K562 (cell line): Measurements from ENCODE around the gene TSGA10. TPM values are rescaled to one million over a fixed set of nuclear protein-coding genes. Genes with fewer than 3 reads are reported as not detected.

ENCODE experiments used
- GATAD2A ChIP-seq: fragments of 450-650 bp; IDR thresholded peaks from 2 replicates; pipeline ENCODE4 v1.6.1; 2017
- GATAD2B ChIP-seq: fragments of 450-650 bp; IDR thresholded peaks from 2 replicates; pipeline ENCODE4 v1.6.1; 2017; ENCODE audit warnings: mild to moderate bottlenecking, borderline replicate concordance
- ILK ChIP-seq: fragments of 450-650 bp; IDR thresholded peaks from 2 replicates; pipeline ENCODE4 v1.6.1; 2016; ENCODE audit warnings: missing genetic modification characterization, low read depth, mild to moderate bottlenecking, missing compliant biosample characterization, moderate library complexity, borderline replicate concordance
- NRF1 ChIP-seq, 2 experiments: fragments of 450-650 bp; IDR thresholded peaks in 1 of 2; conservative IDR thresholded peaks in 1 of 2; 2 replicates each; pipeline ENCODE4 v1.6.1; 2014; ENCODE audit warnings: mild to moderate bottlenecking in 2 of 2
- RFX7 ChIP-seq: fragments of 250-450 bp; sonication (Bioruptor Pico); IDR thresholded peaks from 2 replicates; pipeline ENCODE4 v1.5.1; 2021; ENCODE audit warnings: mild to moderate bottlenecking
- WHSC1 ChIP-seq: IDR thresholded peaks from one replicate; pipeline ENCODE4 v1.6.1; 2012; ENCODE audit warnings: low read length, control low read depth, inconsistent platforms
- ZNF239 ChIP-seq: fragments of 250-450 bp; sonication (Bioruptor Pico); IDR thresholded peaks from 2 replicates; pipeline ENCODE4 v1.4.0; 2020; ENCODE audit warnings: mild to moderate bottlenecking
- ZNF431 ChIP-seq: sonication (generic); formaldehyde crosslinking; IDR thresholded peaks from 2 replicates; pipeline ENCODE4 v1.8.0; 2022; ENCODE audit warnings: mild to moderate bottlenecking, missing genetic modification reagents
- ZNF444 ChIP-seq: fragments of 250-450 bp; sonication (Bioruptor Pico); IDR thresholded peaks from 2 replicates; pipeline ENCODE4 v1.4.0; 2020; ENCODE audit warnings: mild to moderate bottlenecking, moderate library complexity
- ZNF717 ChIP-seq: fragments of 250-450 bp; sonication (Bioruptor Pico); IDR thresholded peaks from 2 replicates; pipeline ENCODE4 v1.5.0; 2021
- ZNF778 ChIP-seq: fragments of 450-650 bp; formaldehyde crosslinking; IDR thresholded peaks from 2 replicates; pipeline ENCODE4 v1.4.0; 2020; ENCODE audit warnings: mild to moderate bottlenecking, moderate library complexity
- polyA plus RNA-seq, 8 experiments: library from polyadenylated mRNA; depleted of rRNA in 4 of 8; stranded (reverse) in 5 of 8; unstranded in 3 of 8; fragments of >200 nt; fragmentation: Nextera tagmentation in 2 of 8; fragmentation: Illumina TruSeq in 1 of 8; extraction: Ambion mirVana in 2 of 8; extraction: Trizol in 1 of 8; gene quantifications; 2 replicates each; pipeline versions ENCODE4 v1.2.1 to v1.2.3, GENCODE V29; 2011 to 2014; ENCODE audit warnings: inconsistent platforms in 1 of 8, missing spikeins in 1 of 8
- total RNA-seq, 7 experiments: library from RNA; depleted of rRNA in 6 of 7; stranded (reverse); fragments of >200 nt in 6 of 7; fragmentation: Illumina TruSeq in 2 of 7; extraction: Trizol in 2 of 7; gene quantifications; 2 replicates each; pipeline versions ENCODE4 v1.2.1 to v1.2.3, GENCODE V29; 2011 to 2021; ENCODE audit warnings: low replicate concordance in 1 of 7
- TF ChIP-seq, protein P1 (sequence below): fragments of 450-650 bp; IDR thresholded peaks from 2 replicates; pipeline ENCODE4 v1.6.1; 2016; ENCODE audit warnings: mild to moderate bottlenecking, moderate library complexity
- TF ChIP-seq, protein P2 (sequence below): fragments of 450-650 bp; conservative IDR thresholded peaks from 2 replicates; pipeline ENCODE4 v1.6.1; 2016; ENCODE audit warnings: missing genetic modification characterization, low read depth, mild to moderate bottlenecking, missing compliant biosample characterization, moderate library complexity

The TSGA10 gene
- total and polyA plus RNA-seq, 9 of the 15 experiments (the other 6 are each of a cell fraction or from before 2014, with no cell fraction given): 2.1 to 11.3 (median 3.2) TPM

DNA sequence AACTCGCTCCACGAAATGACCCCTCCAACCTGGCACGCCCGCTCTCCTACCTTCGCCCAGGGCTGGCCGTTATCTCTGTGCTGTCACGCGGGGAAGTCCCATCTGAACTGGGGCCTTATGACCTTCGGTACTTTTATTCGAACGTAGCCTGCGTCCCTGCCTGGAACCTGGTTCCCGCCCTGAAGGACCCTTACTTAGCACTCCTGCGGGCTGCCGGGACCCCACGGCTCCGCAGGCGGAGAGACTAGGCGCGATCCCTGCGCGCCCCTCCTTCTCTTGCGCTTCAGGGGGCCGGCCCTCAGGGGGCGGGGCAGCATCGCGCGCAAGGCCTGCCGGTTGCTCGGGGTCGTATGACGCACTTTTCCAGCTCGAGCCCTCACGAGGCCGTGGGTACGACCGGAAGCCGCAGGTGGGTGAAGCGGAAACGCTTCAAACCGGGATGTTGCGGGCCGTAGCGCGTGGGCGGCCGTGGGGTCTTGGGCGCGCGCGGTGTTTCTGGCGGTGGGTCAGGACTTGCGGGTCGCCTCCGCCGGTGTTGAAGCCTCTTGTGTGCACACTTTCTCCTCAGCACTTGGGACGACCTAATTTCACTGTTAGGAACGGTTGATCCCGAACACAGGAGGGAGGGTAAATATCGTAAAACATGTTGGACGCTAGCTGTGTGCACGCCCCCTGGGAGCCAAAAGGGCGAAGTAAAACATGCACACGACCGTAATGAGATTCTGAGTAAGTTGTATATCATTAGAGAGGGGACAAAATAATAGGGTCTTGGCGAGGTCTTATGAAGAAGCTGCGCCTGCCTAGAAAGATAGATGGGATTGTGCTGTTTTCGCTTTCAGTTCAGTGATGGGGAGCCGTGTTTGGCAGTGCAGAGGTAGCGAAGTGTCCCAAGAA lies at the start of gene TSGA10, which contains the start of gene LIPT1 (continued):
- TF ChIP-seq, protein P1, sequence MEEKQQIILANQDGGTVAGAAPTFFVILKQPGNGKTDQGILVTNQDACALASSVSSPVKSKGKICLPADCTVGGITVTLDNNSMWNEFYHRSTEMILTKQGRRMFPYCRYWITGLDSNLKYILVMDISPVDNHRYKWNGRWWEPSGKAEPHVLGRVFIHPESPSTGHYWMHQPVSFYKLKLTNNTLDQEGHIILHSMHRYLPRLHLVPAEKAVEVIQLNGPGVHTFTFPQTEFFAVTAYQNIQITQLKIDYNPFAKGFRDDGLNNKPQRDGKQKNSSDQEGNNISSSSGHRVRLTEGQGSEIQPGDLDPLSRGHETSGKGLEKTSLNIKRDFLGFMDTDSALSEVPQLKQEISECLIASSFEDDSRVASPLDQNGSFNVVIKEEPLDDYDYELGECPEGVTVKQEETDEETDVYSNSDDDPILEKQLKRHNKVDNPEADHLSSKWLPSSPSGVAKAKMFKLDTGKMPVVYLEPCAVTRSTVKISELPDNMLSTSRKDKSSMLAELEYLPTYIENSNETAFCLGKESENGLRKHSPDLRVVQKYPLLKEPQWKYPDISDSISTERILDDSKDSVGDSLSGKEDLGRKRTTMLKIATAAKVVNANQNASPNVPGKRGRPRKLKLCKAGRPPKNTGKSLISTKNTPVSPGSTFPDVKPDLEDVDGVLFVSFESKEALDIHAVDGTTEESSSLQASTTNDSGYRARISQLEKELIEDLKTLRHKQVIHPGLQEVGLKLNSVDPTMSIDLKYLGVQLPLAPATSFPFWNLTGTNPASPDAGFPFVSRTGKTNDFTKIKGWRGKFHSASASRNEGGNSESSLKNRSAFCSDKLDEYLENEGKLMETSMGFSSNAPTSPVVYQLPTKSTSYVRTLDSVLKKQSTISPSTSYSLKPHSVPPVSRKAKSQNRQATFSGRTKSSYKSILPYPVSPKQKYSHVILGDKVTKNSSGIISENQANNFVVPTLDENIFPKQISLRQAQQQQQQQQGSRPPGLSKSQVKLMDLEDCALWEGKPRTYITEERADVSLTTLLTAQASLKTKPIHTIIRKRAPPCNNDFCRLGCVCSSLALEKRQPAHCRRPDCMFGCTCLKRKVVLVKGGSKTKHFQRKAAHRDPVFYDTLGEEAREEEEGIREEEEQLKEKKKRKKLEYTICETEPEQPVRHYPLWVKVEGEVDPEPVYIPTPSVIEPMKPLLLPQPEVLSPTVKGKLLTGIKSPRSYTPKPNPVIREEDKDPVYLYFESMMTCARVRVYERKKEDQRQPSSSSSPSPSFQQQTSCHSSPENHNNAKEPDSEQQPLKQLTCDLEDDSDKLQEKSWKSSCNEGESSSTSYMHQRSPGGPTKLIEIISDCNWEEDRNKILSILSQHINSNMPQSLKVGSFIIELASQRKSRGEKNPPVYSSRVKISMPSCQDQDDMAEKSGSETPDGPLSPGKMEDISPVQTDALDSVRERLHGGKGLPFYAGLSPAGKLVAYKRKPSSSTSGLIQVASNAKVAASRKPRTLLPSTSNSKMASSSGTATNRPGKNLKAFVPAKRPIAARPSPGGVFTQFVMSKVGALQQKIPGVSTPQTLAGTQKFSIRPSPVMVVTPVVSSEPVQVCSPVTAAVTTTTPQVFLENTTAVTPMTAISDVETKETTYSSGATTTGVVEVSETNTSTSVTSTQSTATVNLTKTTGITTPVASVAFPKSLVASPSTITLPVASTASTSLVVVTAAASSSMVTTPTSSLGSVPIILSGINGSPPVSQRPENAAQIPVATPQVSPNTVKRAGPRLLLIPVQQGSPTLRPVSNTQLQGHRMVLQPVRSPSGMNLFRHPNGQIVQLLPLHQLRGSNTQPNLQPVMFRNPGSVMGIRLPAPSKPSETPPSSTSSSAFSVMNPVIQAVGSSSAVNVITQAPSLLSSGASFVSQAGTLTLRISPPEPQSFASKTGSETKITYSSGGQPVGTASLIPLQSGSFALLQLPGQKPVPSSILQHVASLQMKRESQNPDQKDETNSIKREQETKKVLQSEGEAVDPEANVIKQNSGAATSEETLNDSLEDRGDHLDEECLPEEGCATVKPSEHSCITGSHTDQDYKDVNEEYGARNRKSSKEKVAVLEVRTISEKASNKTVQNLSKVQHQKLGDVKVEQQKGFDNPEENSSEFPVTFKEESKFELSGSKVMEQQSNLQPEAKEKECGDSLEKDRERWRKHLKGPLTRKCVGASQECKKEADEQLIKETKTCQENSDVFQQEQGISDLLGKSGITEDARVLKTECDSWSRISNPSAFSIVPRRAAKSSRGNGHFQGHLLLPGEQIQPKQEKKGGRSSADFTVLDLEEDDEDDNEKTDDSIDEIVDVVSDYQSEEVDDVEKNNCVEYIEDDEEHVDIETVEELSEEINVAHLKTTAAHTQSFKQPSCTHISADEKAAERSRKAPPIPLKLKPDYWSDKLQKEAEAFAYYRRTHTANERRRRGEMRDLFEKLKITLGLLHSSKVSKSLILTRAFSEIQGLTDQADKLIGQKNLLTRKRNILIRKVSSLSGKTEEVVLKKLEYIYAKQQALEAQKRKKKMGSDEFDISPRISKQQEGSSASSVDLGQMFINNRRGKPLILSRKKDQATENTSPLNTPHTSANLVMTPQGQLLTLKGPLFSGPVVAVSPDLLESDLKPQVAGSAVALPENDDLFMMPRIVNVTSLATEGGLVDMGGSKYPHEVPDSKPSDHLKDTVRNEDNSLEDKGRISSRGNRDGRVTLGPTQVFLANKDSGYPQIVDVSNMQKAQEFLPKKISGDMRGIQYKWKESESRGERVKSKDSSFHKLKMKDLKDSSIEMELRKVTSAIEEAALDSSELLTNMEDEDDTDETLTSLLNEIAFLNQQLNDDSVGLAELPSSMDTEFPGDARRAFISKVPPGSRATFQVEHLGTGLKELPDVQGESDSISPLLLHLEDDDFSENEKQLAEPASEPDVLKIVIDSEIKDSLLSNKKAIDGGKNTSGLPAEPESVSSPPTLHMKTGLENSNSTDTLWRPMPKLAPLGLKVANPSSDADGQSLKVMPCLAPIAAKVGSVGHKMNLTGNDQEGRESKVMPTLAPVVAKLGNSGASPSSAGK: peak; percentile 89
- TF ChIP-seq ZNF444 (CRISPR knock-in tag): no peak; the same call in 1 of the 2 replicates
- no peak for TF ChIP-seq ZNF778 (CRISPR knock-in tag)
- TF ChIP-seq ZNF239 (CRISPR knock-in tag): no peak
- TF ChIP-seq GATAD2B: peak; percentile 50; the same call in 1 of the 2 replicates
- TF ChIP-seq, protein P2, sequence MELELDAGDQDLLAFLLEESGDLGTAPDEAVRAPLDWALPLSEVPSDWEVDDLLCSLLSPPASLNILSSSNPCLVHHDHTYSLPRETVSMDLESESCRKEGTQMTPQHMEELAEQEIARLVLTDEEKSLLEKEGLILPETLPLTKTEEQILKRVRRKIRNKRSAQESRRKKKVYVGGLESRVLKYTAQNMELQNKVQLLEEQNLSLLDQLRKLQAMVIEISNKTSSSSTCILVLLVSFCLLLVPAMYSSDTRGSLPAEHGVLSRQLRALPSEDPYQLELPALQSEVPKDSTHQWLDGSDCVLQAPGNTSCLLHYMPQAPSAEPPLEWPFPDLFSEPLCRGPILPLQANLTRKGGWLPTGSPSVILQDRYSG (tag): no peak
- no peak for TF ChIP-seq WHSC1
- TF ChIP-seq ZNF431 (CRISPR knock-in tag): peak; percentile 53; the same call in 1 of the 2 replicates
- no peak for TF ChIP-seq RFX7 (CRISPR knock-in tag)
- no peak for TF ChIP-seq ILK (tag)
- no peak for TF ChIP-seq GATAD2A
- TF ChIP-seq NRF1 (conservative IDR thresholded peaks at IDR 0.05 in 1 of 2, IDR thresholded peaks at IDR 0.05 in 1 of 2): peak; percentile 82 to 86
- no peak for TF ChIP-seq ZNF717 (CRISPR knock-in tag)
